GM18520 (cell line): ENCODE data around the gene FAM47C.
"Not testable (repeated sequence)": the region's sequence is repeated elsewhere in the genome, so short reads cannot be mapped to it uniquely, and the experiment has no call there.

Experiments
- ATAC-seq: cut with Tn5 transposase; IDR thresholded peaks from one replicate; pipeline ENCODE4 v1.9.1; 2021; ENCODE audit not compliant: unreplicated experiment

FAM47C gene

DNA sequence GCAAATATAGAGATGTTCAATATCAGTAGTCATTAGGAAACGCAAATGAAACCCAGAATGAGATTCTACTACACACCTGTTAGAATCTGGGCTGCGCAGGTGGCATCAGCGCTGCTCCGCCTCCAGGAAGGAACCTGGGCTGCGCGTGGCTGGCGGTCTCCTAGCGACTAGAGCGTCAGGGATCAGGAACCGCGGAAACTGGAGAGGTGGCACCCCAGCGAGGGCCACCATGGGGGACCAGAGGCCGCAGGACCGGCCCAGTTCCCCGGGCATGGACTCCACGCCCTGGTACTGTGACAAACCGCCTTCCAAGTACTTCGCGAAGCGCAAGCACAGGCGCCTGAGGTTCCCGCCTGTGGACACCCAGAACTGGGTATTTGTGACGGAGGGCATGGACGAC lies at the start of gene FAM47C:
Gene FAM47C, plus strand, starts transcription at position 185 of the 400 bp plus-strand sequence. Its CDS starts 45 bp downstream, at position 230.
- ATAC-seq, result not testable (repeated sequence)

- ATAC-seq, result no peak
These were observed 46.6 kb upstream of the FAM47C start for GRCh38 chrX:36961590-36961989.

DNA sequence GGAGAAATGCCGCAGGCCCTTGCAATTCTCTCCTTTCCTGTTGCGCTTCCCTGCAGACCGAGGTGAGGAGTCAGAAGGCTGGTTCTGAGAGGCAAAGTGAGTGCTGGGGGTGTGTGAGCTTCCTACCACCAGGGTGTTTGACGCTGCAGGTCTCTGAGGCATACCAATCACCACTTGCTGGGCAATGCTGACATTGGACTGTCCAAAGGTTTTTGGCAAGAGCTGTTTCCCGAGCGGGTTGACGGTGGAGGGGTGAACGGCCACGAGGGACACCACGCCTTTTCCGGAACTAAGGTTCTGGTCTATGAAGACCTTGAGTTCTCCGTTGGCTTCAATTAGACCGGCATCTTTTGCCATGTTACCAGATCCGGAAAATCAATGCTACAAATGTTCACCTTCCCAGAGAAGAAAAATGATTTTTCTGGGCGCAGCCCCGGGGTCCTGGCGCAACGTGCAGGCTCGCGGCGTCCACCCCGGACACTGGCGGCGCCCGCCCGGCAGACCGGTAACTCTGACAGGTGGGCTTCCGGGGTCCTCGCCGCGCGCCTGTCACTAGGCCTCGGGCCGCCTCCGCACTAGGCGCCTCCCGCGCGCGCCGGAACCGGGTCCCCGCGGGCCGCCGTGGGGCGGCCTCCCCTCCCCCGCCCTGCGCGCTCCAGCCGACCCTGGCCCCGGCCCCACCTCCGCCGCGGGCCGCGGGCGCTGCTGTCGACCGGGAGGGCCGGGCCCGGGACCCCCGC lies 44.9 kb upstream of the FAM47C start:
- no peak for ATAC-seq

GRCh38 chrX:36963852-36964251 lies 44.3 kb upstream of the FAM47C start:
- ATAC-seq, result no peak

DNA sequence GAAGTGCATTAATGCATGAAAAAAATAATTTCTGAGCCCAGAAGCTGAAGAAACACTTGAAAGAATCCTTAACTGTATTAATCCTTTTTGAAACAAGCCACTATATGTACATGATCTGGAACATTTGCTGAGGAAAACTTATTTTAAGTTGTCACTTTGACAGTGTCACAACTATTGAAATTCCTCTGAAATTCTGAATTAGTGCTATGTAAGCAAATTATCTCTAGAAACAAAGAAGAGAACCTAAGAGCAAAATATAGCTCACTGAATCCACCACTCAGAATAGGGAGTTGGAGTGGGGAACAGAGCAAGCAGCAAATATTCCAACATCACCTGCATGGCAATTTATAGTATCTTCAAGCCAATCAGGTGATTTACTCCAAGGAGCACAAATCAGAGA lies 34.6 kb upstream of the FAM47C start:
- no peak for ATAC-seq

- ATAC-seq, result no peak
These were observed 33.3 kb upstream of the FAM47C start for GRCh38 chrX:36974911-36975310.

GRCh38 chrX:36978886-36979285 lies 29.3 kb upstream of the FAM47C start:
- no peak for ATAC-seq

DNA sequence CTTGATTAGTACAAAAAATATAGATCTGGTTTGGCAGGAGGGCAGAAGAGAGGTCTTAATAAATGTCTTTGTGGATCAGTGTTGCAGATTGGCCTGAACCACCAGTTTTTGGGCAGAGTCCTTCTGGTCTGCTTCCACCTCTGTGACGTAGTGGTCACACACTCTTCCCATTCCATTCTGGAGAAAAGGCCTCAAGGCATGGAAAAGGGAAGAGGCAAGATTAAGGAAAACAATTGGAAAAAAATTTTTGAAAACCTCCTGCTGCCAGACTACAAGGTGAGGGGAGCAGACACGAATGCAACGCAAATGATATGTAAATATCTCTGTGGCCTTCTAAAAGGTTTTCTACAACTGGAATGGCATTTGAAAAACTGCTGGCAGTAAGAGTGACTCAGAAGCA lies 24.3 kb upstream of the FAM47C start:
- ATAC-seq, result no peak

- ATAC-seq, result not testable (repeated sequence)
These were observed 22.6 kb upstream of the FAM47C start for GRCh38 chrX:36985416-36986209.

- no peak for ATAC-seq
These were observed 21.9 kb upstream of the FAM47C start for GRCh38 chrX:36986231-36986630.

DNA sequence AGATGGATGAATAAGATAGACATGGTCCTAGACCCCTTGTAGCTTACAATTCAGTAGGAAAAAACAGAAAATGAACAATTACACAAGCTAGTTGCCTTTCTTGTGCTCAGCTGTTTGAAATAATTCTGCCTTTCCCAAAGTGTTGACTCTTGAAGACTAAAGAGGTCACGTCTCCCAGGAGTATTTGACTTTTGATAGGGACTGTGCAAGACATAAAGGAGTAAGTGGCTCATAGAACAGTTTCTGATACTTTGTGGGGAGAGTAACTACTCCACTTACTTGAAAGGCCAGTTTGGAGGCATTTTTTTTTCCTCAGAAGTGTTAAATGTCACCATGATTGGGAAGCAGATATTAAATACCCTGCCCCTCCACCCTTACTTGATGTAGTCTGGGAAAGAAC lies 21.0 kb upstream of the FAM47C start:
- not testable (repeated sequence) for ATAC-seq

DNA sequence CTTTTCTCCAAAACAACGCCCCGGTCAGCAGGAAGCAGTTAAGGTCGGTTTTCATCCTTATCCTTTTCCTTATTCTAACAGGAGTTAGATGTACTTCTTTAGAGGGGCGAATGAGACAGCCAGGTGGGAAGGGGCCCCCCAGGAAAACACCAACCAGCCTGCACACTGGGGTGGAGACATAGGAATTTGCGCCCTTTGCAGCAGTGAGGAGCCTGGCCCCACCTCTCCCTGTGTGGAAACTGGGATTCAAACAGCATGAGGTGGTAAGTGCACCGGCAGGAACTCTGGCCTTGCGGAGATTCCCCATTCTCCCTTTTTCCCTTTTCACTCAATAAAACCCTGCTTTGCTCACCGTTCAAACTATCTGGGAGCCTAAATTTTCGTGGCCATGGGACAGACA lies 8.0 kb upstream of the FAM47C start:
- no peak for ATAC-seq

GRCh38 chrX:37010496-37010895 lies 2.3 kb downstream of the FAM47C start:
- no peak for ATAC-seq

GRCh38 chrX:37034260-37034659 lies 26.1 kb downstream of the FAM47C start:
- ATAC-seq, result not testable (repeated sequence)

DNA sequence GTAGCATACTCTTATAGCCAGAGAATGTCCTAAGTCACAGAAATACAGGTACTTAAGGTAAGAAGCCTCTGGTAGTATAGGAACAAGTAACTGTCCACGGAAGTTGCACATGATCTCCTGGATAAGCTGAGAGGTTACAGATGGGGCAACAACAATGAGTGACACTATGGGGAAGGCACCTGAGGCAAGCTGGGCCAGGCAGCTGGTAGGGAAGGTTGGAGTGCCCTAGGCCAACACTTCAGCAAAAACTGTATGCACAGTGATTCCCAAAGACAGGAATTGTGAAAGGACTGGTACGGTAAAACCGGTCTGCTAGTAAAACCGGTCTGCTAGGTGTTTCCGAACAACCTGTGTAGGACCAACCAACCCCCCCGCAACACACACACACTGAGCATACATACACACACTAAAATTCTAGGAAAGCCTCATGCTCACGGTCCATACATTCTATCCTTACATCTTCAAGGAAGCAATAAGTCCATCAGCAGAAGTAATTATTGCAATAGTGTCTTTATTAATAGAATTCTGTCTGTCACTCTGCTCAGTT lies 28.6 kb downstream of the FAM47C start:
- ATAC-seq, result not testable (repeated sequence)

DNA sequence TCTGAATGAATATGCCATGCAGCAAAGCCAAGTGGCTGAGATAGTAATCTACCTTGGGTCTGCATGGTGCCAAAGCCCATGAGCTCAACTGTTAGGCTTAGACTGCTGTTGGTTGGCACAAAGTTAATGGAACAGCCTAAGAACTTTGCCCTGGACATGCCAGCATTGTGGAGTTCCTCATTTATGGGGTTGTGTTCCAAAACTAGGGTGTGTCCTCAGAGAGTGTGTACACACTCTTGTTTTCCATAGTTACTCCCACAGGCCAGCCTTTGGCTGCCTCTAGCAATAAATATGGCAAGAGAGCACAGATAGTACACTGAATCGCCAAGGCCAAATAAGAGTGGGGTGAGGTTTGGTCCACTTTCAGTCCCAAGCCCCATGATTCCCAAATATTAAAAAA lies 30.6 kb downstream of the FAM47C start:
- ATAC-seq, result not testable (repeated sequence)

DNA sequence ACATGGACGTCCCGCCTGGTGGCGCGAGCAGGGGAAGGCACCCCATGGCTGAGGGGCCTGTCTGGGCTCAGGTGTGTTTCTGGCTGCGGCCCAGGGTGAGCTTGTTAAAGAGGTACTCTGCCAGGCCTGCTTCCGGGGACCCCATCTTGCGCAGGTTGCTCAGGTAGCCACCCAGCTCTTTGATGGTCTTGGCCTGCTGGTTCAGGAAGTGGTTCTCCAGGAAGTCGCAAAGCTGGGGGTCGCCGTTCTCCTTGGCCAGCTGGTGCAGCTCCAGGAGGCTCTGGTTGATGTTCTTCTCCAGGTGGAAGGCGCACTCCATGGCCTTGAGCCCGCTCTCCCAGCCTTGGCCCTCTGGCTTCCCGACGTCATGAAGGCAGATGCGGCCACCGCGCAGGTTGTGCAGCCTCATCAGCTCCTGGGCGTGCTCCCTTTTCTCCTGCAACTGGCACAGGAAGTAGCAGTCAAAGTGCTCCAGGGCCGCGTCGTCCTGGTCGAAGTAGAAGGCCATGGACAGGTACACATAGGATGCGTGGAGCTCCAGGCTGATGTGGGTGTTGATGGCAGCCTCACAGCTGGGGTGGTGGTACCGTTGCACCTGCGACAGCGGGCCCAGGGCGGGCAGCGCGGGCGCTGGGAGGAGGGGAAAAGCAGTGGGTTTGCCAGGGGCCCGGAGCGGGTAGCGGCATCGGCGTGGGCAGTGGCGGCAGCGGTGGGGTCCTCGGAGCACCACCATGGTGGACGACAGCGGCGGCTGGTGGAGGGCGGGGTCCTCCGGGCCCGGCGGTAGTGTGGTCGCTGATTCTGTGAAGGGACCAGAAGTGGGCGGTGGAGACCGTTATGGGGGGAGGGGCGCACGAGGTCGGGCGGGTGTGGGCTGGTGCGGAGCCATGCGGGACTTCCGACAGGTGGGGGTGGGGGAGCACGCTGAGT lies 35.1 kb downstream of the FAM47C start:
- not testable (repeated sequence) for ATAC-seq

GRCh38 chrX:37047776-37048175 lies 39.6 kb downstream of the FAM47C start:
- ATAC-seq, result no peak

DNA sequence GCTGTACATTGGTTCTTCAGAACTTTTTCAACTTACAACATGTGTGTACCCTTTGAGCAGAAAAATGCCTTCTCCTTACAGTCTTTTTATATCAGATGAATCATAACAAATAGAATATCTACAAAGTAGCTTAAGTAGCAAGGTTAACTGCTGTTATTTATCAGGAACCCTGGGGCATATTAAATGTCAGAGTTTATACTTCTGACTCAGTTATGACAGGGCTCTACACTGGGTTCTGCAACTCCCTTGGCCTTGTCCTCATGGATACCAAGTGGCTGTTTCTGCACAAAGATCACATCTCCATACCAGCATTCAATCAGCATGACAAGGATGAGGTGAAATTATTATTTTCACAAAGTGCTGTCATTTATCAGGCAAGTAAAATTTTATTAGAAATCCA lies 49.4 kb downstream of the FAM47C start:
- not testable (repeated sequence) for ATAC-seq

GRCh38 chrX:37060999-37061398 lies 52.8 kb downstream of the FAM47C start:
- no peak for ATAC-seq
